GM19193 (cell line): ENCODE measurements around the gene PEX5L.

Experiments used
- POLR2A ChIP-seq: IDR thresholded peaks from 4 replicates; pipeline ENCODE4 v1.6.1; 2011; ENCODE audit not compliant: insufficient read depth, insufficient read length; ENCODE audit errors: extremely low read depth

PEX5L gene

DNA sequence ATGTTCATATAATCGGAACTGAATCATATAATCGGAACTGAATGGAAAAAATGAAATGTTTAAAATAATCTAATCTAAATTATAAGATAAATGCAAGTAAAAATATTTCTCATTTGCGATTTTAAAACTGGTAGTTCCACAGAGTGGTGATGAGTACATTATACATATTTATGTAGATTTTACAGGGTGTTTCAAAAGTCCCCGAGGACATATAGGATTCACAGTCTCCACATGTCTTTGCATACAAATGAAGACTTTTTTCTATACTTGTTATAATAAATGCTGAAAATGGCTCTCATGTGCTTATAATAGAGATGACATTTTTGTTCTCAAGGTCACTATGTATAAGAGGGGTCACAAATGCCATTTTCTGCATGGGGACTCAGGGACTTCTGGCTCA lies 139.5 kb downstream of the PEX5L start:
- TF ChIP-seq POLR2A = no peak

DNA sequence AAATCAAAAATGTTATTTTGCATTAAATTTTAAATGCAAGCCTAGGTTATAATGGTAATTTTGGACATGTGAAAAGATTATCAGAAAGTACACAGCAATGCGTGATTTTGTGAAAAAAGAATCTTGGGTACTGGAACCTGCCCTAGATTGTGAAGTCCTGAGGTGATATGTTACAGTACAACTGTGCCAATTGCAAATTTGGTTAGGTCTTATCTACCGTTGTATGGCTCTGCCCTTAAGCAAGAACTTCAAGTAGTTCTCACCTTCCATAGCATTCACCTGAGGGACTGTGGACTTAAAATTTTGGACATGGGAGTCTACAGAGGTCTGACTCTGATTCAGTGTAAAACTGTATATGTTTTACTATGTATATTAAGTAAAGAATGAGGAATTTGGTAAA lies 140.2 kb downstream of the PEX5L start:
- TF ChIP-seq POLR2A = no peak

DNA sequence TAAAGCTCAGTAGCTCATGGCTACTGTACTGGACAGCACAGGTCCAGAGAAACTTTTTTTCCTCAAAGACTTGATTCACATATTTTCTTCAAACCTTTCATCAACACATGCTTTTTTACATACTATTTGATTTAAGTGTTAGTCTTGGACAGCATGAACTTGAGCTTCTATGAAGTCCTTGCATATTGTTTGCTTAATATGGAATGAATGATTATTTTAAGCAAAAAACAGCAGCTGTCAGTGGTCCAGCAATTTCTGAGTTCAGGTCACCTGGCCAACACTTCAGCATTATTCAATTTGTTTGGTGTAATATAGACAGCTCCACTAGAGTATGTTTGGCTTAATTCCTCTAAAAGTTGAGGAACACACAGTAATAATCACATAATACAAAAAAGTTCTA lies 141.4 kb downstream of the PEX5L start:
- TF ChIP-seq POLR2A = no peak

DNA sequence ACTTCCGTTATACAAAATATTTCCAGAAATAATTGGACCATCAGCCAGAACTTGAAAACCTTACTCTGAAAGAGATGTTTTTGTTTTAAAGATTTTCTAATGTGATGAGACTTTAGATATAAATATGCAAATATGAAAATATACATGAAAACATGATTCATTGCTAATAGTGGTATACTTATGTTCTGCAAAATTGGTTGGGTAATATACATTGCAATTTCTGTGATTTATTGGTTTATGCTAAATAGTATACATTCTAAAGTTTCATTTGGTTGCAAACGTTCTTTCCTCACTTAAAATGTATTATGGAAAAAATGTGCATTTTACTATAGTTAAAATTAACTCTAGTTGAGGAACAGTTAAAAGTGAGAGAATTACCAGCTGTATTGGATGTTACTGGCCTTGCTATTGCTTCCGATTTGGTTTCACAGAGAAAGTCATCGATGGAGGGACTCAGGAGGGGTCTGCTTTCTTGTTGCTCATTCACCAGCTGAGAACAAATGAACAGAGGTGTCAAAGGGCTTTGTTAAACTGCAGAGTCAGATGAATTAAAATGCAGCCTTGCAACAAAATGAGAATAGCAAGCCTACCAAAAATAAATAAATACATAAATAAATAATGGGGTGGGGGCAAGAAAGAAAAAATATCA lies 149.3 kb downstream of the PEX5L start:
- no peak for TF ChIP-seq POLR2A

DNA sequence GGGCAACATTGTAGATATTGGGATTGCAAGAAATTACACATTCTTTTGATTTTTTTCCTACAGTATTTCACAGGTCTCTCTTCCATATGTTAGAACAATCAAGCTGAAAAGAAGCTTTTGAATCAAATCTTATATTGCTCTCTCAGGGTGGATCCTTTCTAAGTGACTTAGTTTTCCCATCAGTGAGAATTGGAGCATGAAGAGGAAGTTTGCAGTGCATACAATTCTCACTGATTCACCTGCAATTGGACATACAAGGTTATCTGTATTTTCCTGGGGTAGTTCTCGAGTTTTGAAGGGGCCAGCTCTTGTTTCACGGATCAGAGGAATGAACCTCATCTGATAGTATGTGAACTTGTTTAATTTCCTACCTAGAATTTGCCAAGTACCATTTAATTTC lies 150.8 kb downstream of the PEX5L start:
- TF ChIP-seq POLR2A = no peak

DNA sequence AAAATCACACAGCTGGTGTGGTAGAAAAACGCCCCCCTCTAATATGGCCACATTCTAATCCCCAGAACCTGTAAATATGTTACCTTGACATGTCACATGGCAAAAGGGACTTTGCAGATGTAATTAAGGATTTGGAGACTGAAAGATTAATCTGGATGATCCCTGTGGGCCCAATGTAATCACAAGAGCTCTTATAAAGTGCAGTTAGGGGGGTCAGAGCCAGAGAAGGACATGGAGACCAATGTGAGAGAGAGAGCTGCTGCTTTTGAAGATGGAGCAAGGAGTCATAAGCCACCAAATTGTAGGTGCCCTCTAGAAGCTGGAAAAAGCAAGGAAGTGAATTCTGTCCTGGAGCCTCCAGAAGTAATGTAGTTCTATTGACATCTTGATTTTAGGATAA lies 152.6 kb downstream of the PEX5L start:
- no peak for TF ChIP-seq POLR2A

DNA sequence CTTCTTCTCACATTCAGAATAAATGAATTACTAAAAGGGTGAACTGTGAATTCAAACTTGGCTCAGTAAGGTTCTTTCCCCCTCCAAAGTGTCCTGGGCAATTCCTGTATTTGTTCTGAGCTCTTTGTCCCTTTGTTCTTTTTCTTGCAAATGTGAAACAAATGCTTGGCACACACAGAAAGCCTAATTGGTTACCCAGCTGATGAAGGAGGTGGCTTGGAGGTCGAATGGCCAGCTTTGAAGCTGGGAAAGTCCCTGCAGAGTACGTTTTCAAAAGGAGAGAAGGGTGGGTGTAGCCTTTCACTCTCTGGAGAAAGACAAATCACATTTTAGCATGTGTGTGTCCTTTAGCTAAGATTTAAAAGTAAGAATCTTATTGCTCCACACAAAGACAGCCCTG lies 154.4 kb downstream of the PEX5L start:
- TF ChIP-seq POLR2A = no peak

DNA sequence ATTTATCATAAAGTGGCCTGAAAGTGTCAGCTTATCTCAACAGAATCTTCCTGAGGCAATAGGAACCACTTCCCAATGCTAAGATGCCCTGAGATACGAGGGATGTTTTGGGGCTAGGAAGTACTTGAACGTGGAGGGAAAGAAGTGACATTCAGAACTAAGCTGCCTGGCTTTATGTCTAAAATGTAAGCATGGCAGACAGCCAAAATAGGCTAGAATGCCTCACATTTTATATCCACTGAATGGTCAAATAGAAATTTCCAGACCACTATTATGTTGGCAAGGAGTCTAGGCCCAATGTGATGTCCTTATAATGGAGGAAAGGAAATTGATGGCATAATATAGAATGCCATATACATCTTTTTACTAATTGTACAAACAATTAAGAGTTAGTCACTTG lies 154.9 kb downstream of the PEX5L start:
- no peak for TF ChIP-seq POLR2A

DNA sequence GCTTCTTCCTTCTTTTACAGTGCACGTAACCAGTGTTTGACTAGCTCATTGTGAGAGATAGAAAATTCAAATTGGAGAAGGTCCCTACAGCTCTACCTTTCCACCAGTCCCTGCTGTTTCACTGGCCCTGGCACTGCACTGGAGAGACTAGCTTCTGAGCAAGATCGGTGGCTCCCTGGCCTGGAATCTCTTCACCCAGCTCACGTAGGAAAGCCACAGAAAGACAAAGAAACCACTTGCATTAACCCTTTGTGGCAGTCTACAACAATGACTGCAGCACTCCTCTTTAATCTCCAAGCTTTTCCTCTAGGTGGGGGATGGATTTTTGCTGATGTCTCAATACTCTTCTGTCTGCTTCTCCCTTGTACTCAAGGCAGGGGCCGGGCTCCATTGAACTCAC lies 155.9 kb downstream of the PEX5L start:
- no peak for TF ChIP-seq POLR2A

DNA sequence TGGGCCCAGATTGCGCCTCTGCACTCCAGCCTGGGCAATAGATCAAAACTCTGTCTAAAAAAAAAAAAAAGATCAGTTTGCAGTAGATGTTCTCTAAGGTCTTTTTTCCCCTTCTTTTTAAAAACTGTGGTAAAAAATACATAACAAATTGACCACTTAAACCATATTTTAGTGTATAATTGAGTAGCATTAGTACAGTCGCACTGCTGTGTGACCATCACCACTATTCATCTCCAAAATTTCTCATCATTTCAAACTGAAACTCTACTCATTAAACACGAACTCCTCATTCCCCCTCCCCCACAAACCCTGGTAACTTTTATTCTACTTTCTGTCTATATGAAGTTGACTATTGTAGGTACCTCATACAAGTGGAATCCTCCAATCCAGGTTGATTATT lies 160.3 kb downstream of the PEX5L start:
- TF ChIP-seq POLR2A = no peak

DNA sequence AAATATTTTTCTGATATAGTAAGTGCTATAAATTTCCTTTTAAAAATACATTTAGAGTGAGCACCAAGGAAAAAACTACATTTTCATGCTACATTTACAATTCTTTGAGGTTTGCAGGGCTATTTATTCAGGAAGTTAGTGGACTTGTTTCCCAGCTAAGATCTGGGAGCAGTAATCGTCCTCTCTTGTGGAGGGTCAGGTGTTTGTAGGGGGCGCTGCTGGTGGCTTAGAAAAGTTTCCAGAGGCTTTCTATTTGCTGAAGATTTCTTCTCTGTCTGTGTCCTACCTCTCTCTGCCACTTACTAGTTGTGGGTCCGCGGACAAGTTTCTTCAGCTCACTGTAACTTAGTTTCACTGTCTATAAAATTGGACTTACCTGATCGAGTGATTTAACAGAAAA lies 163.9 kb downstream of the PEX5L start:
- no peak for TF ChIP-seq POLR2A

DNA sequence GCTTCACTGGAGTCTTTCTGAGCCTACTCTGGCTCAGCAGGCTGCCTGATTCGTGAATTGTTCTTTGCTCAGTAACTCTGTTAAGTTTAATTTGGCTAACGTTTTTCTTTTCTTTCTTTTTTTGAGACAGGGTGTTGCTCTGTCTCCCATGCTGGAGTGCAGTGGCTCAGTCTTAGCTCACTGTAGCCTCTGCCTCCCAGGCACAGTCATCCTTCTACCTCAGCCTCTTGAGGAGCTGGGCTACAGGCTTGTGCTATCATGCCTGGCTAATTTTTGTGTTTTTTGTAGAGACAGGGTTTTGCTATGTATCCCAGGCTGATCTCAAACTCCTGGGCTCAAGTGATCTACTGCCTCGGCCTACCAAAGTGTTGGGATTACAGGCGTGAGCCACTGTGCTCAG lies 165.0 kb downstream of the PEX5L start:
- no peak for TF ChIP-seq POLR2A

DNA sequence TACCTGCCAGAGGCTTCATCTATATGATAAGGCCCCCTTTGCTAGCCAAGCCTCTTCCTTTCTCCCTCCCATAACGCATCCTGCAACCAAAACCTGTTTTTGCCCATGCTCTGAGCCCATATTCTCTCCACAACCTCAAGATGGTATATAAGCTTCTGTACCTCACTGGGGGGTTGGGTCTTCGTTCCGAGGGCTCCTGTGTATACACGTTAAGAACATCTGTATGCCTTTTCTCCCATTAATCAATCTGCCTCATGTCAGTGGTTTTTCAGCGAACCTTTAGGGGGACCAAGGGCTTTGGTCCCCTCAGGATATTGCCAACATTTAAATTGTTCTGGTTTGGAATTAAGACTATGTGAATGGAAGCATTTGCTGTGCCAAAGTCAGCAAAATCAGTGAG lies 168.0 kb downstream of the PEX5L start:
- TF ChIP-seq POLR2A = no peak

DNA sequence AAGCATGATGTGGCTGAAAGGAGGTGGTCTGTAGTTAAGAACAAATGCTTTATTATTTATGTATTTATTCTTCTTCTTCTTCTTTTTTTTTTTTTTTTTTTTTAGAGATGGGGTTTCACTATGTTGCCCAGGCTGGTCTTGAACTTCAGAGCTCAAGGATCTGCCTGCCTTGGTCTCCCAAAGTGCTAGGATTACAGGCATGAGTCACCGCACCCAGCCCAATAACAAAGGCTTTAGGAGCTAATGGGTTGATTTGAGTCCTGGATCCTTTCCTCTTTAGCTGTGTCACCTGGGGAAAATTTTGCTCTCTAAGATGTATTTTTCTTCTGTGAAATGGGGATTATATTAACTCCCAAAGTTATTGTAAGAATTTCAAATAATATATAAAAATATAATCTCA lies 168.8 kb downstream of the PEX5L start:
- TF ChIP-seq POLR2A = no peak

DNA sequence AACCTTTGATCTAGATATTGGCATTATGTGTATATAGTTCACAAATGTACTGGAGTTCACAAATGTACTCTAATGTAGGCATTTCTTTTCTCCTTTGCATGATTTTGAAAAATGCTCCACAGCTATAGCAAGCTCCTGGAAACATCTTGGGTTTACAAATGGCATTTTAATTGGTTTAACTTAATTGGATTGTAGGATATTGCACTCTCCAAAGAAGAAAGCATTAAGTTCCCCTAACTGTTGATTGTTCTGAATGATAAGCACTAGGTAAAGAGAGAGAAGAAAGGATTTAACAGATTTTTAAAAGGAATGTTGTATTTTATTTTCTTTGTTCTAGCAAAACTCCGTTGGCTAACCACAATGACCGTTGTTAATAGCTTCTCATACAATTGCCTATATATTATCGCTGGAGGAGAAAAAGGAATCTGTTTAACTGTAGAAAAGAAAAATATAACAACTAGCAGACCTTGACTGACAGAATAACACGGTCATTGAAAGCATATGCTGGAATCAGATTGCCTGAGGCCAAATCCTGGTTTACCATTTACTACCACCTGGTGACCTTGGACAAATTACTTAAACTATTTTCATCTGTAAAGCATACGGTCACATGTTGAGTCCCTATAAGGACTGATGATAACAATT lies 170.8 kb downstream of the PEX5L start:
- no peak for TF ChIP-seq POLR2A

DNA sequence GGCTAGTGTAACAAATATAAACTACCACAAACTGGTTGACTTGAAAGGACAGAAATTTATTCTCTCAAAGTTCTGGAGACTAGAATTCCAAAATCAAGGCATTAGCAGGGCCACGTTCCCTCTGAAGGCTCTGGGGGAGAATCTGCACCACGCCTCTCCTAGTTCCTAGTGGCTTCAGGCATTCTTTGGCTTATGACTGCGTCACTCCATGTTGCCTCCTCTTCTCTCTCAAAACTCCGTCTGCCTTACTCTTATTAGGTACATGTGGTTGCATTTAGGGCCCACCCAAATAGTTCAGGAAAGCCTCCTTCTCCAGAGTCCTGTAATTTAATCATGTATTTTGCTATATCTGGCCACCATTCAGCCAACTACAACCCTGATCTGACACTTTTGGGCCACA lies 174.8 kb downstream of the PEX5L start:
- no peak for TF ChIP-seq POLR2A

DNA sequence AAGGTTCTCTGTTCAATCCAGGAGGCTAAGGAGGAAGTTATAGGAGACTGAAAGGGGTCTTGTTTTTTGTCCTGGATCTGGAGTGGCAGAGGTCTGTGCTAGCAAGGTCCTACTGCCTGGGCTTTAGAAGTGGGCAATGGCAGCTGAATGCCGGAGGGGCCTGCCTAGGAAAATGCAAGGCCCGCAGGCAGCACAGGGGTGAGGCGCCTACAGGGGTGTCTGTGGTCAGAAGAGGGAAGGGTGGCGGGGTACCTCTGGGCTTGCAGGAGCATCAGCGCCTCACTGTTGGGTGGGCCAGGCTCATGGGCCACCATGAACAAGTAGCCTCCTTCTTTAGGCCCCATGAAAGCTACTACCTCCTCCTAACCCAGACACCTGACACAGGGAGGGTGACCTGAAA lies 175.4 kb downstream of the PEX5L start:
- no peak for TF ChIP-seq POLR2A
